GM19099 (cell line): ENCODE data around the gene OLFM3.

Source experiments
- POLR2A ChIP-seq: IDR thresholded peaks from 3 replicates; pipeline ENCODE4 v1.6.1; 2011; ENCODE audit warnings: low read depth; ENCODE audit not compliant: insufficient read length; ENCODE audit errors: extremely low read depth

OLFM3 gene

DNA sequence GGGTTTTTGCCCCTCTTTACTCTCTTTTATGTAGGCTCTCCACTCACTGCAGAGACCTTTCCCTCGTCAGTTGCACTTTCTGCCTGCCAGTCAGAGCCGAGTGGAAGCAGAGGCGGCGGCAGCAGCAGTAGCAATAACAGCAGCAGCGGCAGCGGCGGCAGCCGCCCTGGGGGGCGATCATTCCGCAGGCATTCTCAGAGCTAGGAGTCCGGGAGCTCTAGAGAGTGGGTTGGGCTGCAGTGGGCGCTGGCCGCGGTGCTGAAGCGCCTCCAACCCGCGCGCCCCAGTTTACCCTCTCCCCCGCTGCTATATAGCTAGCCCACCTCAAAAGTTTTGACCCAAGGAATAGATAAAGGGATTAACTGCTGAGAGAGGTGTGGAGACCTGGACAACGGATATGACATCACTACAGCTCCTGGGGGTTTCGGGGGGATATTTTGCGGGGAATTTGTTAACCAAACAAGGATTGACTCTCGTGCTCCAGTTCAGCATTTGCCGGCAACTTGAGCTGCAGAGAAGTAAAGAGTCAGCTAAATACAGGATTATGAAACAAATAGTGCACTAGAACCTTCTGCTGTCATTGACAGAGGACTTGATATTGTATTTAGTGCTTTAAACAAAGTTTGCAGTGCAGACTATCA is at the start of gene OLFM3:
Gene OLFM3, minus strand, starts transcription at position 102 of the 641 bp plus-strand sequence.
- TF ChIP-seq POLR2A = no peak

DNA sequence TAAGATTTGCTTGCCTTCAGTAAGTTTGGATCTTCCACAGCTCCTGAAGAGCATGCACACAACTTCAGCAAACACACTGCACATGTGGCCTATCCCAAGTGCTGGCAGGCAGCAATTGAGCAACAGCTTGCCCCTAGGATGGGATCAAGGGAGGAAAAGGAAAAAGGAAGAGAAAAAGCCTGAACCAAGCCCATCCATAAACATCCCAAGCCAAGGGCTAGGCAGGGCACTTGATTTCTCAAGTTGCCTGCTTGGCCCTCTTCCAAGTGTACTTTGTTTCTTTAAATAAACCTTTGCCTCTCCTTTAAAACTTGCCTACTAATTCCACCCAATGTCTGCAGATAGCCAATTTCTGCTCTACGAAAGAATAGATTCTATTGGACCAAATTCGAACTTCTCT is 49.0 kb upstream of the OLFM3 start:
- TF ChIP-seq POLR2A = no peak

DNA sequence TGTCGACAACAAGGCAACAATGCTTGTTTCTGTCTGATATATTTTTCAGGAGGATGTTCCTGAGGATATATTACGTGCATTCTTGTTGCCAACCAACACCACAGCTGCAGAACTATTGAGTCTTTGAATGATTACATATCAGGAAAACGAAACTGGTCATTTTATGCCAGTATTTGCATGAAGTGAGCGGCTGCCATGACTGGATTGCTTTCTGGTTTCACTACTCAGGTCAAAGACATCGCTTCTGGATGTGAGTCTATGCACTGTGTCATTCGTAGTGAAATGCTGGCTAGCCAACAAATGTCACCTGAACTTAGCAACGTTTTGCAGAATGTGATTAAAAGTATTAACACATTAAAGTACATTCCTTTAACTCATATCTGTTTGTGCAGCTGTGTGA is 35.8 kb upstream of the OLFM3 start:
- no peak for TF ChIP-seq POLR2A

DNA sequence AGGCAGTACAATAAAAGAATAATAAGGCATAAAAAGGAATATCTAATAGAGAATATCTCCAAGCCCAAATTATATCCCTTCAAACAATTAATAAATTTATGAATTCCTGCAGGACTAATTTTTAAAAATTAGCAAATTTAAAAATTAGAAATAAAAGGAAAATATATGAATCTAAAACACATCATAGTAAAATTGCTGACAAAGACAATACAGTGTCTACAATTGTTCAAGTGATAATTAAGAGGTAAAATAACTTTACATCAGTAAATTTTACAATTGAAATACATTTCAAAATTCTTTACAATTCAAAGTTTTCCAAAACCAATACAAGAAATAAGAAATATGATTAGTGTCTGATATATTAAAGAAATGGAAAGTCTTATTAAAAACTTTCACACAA is 22.8 kb upstream of the OLFM3 start:
- TF ChIP-seq POLR2A = no peak

DNA sequence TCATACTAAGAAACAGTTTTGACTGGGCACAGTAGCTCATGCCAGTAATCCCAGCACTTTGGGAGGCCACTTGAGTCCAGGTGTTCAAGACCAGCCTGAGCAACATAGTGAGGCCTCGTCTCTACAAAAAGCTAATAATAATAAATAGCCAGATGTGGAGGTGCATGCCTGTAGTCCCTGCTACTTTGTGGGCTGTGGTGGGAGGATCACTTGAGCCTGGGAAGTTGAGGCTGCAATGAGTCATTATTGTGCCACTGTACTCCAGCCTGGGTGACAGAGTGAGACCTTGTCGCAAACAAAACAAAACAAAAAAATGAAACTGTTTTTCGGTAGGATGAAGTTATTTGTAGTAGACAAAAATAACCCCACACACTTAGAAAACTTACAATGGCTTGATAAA is 19.0 kb upstream of the OLFM3 start:
- no peak for TF ChIP-seq POLR2A

DNA sequence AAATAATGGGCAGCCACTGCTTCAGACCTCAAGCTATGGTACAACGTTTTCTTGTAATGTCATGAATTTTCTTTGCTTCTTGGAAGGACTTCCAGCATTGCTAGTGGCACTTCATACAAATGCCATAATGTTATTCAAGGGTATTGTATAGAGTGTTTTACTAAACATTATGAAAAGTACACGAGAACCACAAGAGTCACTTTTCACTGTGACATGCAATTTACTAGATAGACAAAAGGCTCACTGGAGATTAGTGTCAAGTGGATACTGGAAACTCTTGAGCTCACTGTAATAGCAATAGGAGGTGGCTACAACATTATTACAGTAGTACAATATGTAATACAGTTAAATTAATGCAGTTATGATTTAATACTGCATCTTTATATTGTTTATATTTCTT is 5.3 kb upstream of the OLFM3 start:
- TF ChIP-seq POLR2A = no peak

DNA sequence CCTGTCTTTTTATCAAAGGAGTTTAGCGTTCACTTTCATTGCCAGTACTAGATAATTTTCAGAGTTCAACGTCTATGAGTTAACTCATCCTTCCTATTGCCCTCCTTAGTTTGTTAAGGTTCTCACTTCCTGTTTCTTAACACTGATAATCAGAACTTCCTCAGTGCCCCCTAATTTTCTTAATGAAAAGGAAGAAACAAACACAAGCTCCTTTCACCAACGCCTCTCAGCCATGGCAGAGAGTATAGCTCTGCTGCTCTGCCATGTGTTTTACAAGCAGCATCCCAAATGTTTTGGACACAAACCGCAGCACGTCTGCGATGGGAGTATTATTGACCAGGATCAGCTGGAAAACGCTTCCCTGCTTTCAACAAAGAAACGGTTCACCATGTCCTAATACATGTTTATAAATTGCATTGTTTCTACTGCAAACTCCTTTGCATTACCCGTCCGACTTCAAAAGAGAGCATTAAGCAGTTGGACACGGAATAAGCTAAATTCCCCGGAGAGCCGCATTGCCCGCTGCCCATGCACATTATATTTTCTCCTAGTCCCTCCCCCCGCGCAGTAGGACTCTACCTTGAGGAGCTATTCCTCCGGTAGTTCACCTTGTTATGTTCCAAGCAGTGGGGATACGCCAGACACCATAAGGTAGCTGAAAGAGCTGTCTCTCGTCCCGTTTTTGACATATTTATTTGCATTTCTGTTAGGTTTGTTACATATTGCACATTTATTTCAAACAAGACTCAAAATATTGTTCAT is 561 bp downstream of the OLFM3 start:
- TF ChIP-seq POLR2A = no peak

DNA sequence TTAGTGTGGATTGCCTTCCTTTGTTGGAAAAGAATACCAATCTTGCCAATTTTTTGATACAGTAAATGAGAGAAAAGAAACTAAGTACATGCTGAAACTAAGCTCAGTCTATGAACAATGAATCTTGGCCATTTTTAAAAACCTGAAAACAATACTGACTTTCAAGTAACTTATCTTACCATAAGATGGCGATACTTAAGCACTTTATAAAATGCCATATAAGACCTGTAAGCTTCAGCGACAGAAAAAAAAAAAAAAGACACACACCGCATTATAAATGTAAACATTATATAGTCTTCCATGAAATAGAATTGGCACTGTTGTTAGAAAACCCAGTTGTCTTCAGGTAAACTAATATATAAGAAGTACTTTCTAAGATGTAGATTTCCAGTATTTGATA is 3.0 kb downstream of the OLFM3 start:
- TF ChIP-seq POLR2A = no peak

DNA sequence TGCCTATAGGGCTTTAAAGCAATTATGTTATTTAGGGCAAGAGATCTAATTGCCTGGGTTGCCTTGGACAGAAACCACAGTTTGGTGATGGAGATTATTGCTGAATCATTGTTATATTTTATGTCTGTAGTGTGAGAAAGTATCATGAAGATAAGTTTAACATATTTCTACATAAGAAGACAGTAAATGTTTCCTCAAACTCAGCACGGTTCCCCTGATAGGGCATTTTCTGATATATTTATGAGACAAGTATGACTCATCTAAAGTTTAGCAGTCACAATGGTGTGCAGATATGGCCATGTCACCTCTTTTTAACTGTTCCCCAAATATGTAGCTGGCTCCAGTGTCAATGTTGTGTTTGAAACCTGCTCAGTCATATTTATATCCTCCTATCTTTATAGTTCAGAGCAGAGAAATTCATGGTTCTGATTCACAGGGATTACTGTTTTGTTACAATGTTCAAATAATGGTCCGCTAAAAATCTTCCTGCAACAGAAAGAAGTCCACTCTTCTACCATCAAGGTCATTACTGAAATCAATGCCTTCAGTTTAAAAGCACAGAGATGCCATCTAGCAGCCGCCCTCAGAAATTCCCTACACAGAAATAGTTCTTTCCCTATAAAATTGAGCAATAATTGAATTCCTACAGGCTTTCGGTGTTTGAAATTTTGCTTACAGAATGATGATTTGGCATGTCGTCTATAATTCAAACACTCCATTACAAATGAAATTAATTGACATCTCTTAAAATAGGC is 3.7 kb downstream of the OLFM3 start:
- no peak for TF ChIP-seq POLR2A

DNA sequence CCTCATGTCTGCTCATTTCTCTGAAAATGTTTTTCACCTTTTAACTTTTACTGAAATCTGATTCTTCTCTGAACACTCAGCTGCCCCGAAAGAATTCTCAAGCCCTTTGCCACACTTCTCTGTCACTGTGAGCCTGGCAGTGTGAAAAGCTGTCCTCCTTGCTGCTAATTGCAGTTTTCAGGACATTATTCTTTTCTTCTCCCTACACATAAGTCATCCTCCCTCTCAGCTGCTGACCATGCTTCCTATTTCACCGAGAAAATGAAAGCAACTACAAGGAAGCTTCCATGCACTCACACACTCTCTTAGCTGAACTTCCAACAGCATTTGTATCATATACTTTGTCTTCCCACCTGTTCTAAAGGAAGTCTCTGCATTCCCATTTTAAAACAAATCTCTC is 15.8 kb downstream of the OLFM3 start:
- TF ChIP-seq POLR2A = no peak

DNA sequence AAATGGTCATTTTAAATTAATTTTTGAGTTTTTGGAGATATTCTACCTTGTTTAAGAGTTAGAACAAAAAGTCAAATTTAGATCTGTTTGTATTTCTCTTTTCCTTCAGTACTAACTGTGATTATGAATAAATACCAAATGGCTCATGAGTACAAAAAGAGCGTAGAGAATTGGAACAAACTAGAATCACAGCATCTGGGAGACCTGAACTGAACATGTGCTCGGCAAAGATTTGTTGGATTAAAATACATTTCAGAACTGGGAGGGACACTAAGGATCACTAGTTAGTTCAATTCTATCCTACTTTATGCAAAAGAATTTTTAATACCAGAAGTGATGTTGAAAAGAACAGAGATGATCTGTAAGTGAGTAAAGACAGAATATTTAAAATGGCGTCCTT is 19.5 kb downstream of the OLFM3 start:
- no peak for TF ChIP-seq POLR2A

DNA sequence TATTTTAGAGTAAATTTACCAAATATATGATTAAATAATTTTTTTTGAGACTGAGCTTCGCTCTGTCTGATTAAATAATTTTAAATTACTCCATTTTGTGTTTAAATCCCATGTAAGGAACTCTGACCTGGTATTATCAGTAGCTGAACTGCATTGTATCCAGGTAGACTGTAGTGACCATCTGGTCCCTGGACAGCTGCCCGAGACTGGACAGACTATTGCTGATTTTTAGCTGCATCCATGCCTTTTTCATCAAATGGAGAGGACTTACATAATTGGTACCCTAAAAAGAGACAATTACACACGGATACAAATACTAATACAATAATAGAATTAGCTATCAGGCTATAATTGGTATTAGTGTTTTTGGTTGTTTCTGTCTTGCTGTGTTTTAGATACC is 20.6 kb downstream of the OLFM3 start:
- TF ChIP-seq POLR2A = no peak

DNA sequence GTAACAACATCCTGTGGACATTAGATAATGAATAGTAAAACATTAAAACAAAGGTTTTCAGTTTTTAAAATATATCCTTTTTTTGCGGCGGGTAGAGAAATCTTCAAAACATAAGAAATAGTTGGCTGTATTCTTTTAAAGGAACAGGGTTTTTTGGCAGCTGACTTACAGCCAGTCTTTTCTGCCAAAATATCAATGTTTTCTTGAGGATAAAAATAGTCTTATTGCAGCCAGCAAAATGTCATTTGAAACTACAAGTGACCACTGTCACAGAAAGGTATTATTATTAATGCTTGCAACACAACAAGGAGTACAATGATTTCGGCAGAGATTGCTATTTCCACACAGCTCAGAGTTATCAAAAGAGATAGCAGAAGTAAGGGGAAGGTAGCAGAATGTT is 21.4 kb downstream of the OLFM3 start:
- TF ChIP-seq POLR2A = no peak

DNA sequence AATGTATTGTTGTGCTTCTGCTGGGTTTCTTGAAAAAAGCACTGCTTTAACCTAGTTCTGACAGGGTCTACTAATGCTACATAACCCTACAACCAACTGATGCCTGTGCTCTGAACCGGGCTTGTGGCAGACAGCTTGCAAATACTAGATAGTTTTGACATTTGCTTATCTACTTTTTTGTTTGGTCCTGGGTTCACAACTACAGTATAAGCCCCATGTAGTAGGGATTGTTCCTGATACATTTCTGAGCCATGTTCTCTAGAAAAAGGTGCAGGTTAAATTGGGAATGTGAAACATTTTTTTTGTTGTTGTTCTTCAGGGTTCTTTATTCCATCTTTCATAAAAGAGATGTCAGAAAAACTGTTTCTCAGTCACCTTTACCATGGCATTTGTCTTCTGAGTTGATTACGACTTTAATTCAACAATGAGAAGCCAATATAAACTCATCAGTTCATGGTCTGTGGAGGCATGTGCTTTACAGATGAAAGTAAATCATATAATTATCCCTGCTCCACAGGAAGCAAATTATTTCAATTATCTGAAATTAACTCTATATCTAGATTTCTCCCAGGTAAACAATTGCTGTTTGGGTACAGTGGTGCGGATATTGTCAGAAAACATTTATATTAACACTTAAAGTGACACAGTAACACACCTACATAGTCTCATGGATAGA is 22.0 kb downstream of the OLFM3 start:
- TF ChIP-seq POLR2A = no peak

DNA sequence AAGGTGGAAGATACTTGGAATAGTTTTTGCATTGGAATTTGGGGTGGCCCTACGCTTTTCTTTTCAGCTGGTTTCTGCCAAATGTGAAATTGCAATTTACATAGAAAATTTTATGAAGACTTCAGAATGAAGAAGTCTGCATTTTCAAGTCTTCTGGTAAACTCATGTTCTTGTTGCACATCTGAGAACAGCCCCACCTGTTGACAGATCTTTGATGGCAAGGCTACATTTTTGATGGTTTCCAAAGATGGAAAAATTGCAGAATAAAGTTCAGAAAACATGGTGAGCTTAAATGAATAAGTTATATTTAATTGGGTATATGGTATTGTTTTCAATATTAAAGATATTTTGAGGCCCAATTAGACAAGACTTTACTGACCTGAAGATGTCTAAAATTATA is 25.4 kb downstream of the OLFM3 start:
- TF ChIP-seq POLR2A = no peak
